Effector CD8-positive, alpha-beta T cell (primary cell): ENCODE results near the gene RHD.
"Not testable (repeated sequence)": the region's sequence is repeated elsewhere in the genome, so short reads cannot be mapped to it uniquely, and the experiment has no call there.

Experiments
- DNase-seq: peaks from one replicate; lab custom pipeline; 2025; lab: John Stamatoyannopoulos, UW

Gene RHD

GRCh38 chr1:25257196-25257595, 15.1 kb upstream of the RHD start:
- DNase-seq = no peak

GRCh38 chr1:25259813-25260212, 12.5 kb upstream of the RHD start:
- DNase-seq = not testable (repeated sequence)

- DNase-seq = not testable (repeated sequence)
These were observed 12.0 kb upstream of the RHD start for GRCh38 chr1:25260336-25260735.

- not testable (repeated sequence) for DNase-seq
These were observed 5.6 kb upstream of the RHD start for GRCh38 chr1:25266554-25267287.

- peak; percentile 90 for DNase-seq
These were observed 4.8 kb upstream of the RHD start for GRCh38 chr1:25267288-25268142.

GRCh38 chr1:25268143-25268760, 4.1 kb upstream of the RHD start:
- DNase-seq = not testable (repeated sequence)

- DNase-seq = not testable (repeated sequence)
These were observed 3.3 kb downstream of the RHD start for GRCh38 chr1:25275648-25276047.

- DNase-seq = not testable (repeated sequence)
These were observed 5.0 kb downstream of the RHD start for GRCh38 chr1:25277295-25277694.

- not testable (repeated sequence) for DNase-seq
These were observed 6.0 kb downstream of the RHD start for GRCh38 chr1:25278358-25278757.

GRCh38 chr1:25278790-25279189, 6.5 kb downstream of the RHD start:
- not testable (repeated sequence) for DNase-seq

- not testable (repeated sequence) for DNase-seq
These were observed 7.4 kb downstream of the RHD start for GRCh38 chr1:25279693-25280111.

GRCh38 chr1:25285862-25286261, 13.6 kb downstream of the RHD start:
- DNase-seq = not testable (repeated sequence)

GRCh38 chr1:25287164-25287563, 14.9 kb downstream of the RHD start:
- DNase-seq = not testable (repeated sequence)

- not testable (repeated sequence) for DNase-seq
These were observed 16.3 kb downstream of the RHD start for GRCh38 chr1:25288573-25289101.

GRCh38 chr1:25290043-25290442, 17.7 kb downstream of the RHD start:
- DNase-seq = not testable (repeated sequence)

GRCh38 chr1:25293426-25293825, 21.1 kb downstream of the RHD start:
- not testable (repeated sequence) for DNase-seq

- not testable (repeated sequence) for DNase-seq
These were observed 22.8 kb downstream of the RHD start for GRCh38 chr1:25294889-25295826.

- not testable (repeated sequence) for DNase-seq
These were observed 24.2 kb downstream of the RHD start for GRCh38 chr1:25296501-25296900.

- not testable (repeated sequence) for DNase-seq
These were observed 28.4 kb downstream of the RHD start for GRCh38 chr1:25300729-25301128.

- not testable (repeated sequence) for DNase-seq
These were observed 30.0 kb downstream of the RHD start for GRCh38 chr1:25302330-25302729.

- not testable (repeated sequence) for DNase-seq
These were observed 32.6 kb downstream of the RHD start for GRCh38 chr1:25304936-25305335.
